ENCODE data around the gene BABAM1.

BABAM1 gene

DNA sequence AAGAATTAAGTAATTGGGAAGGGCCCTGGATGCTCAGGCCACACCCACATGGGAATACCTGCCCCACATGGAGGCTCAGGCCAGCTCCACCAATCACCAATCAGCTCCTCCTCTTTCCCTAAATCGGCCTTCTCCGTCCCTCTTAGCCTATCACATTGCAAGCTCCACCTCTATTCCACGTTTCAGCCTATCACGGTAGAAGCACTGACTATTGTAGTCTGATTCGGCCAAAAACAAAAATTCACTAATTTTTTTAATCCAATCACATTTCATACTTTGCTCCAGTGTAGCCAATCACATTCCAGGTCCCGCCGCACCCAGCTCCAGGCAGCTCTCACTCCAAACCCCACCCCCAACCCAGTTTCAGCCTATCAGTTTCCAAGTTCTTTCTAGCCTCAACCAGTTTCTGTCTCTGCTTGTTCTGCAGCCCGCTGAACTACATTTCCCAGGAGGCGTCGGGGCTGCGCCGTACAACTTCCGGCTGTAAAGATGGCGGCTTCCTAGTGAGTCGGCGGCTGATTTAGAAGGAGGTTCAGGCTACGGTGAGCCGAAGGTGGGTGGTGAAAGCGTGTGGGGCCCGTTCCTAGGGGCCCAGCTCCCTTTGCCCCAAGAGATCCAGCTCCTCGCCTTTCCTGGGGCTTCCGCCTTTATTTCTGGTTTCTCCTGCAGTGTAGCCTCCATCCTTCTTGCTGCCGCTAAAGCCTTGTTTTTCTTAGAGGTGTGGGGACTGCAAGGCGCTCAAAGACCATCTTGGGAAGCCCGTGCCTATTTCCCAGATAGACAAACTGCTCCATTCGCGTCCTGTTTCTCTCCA is at the start of gene BABAM1:
BABAM1 (plus strand) TSS at position 469 of the 814 bp plus-strand sequence. CDS start 1,364 bp downstream, outside the sequence.
- FAIRE-seq = peak; percentile 97

DNA sequence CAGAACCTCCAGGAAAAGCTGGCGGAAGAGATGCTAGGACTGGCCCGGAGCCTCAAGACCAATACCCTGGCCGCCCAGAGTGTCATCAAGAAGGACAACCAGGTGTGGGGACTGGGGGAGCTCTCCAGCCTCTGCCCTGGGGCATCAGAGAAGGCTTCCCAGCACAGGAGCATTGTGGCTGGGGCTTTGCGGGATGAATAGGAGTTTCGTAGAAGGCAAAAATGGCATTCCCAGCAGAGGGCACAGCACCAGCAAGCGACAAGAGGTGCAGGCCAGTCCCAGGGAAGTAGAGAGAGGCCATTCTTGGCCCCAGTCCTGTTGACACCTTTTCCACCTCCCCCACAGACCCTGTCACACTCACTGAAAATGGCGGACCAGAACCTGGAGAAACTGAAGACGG is 48.0 kb upstream of the BABAM1 start:
- FAIRE-seq = no peak

- no peak for FAIRE-seq
Observed at GRCh38 chr19:17220207-17220758, 47.0 kb upstream of the BABAM1 start.

GRCh38 chr19:17225053-17225452 is 42.2 kb upstream of the BABAM1 start:
- no peak for FAIRE-seq

DNA sequence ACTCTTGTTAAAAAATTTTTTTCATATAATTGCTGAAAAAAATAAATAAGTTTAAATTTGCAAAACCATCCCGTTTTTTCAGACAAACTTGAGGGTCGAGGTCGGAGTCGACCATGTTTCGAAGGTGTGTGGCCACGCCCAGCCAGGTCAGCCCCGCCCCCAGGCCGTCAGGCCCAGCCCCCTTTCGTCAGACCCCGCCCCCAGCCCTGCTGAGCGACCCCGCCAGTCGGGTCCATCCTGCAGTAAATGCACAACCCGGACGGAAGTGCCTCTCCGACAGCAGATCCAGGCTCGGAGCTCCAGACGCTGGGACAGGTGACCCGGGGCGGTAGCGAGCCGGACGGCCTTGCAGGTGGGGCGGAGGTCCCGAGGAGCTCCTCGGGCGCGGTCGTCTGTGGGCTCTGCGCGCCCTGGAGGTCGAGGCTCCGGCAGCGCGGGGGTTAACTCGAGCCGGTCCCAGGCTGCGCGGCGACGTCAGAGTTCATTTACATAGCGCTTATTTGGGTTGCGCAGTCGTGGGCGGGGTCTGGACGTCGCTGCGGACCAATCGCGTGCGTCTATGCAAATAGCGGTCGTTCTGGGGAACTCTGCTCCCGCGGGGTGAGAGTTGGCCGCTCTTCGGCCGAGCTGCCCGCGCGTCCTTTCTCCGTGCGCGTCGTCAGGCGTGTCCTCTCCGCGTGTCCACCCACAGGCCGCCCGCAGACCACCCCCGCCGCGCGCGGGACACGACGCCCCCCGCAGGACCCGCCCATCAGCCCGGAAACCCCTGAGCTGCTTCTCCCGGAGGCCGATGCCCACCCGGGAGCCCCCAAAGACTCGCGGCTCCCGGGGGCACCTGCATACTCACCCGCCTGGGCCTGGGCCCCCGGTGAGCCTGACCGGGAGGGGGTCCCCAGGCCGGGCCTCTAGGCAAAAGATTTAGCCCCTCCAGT is 41.0 kb upstream of the BABAM1 start, which contains the start of gene OCEL1:
OCEL1 (plus strand) TSS at position 225 of the 932 bp plus-strand sequence; CDS start at position 247, 22 bp downstream.
- no peak for FAIRE-seq

DNA sequence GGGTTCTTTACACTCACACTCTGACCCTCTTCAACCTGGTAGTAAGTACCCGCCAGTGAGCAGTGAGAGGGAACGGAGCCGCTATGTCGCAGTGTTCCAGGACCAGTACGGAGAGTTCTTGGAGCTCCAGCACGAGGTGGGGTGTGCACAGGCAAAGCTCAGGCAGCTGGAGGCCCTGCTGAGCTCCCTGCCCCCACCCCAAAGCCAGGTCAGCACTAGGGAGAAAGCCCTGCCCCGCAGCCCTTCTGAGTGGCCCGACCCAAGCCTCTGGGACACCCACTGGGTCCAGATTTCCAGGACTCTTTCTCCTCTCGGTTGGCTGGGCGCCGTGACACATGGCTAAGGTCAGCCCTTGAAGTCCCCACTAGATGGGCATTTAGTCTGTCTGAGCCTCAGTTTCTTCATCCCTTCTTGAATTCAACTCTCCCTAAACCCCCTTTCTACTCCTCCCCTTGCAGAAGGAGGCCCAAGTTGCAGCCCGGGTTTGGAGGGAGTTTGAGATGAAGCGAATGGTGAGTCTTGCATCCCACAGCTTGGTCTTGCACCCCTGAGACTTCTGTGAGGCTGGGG is 39.4 kb upstream of the BABAM1 start:
- FAIRE-seq = no peak

GRCh38 chr19:17229890-17230289 is 37.4 kb upstream of the BABAM1 start:
- no peak for FAIRE-seq

DNA sequence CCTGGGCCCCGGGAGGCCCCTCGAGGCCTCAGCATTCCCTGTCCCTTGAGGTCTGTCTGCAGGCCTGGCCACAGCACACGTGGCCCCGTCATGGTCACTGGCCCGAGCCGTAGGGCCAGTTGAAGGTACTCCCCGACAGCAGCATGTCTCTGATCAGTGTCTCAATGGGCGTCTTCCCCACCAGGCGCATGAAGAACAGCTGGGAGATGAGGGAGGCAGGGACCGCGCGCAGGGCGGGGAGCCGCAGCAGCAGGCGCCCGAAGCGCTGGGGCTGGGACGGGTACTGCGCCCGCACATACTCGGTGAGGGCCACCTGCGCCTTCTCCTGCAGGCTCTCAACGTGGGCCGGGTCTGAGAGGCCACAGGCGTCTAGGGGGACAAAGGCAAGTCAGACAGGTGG is 35.0 kb upstream of the BABAM1 start:
- FAIRE-seq = no peak

DNA sequence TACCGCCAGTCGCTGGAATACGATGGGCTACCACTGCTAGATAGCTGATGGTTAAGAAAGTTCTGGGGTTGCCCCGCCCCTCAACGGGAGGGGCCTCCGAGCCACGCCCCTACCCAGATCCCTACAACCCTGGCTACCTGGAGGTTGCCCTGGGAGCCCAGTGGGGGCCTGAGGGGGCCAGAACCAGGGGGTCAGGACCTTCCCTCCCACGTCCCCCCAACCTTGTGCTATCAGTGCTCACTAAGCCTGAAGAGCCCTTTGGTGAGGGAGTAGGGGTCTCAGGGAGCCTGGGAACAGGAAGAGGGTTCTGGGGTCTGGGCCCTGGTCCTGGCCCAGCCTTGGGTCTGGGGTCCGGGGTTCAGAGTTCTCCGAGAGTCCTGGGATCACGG is 32.3 kb upstream of the BABAM1 start:
- FAIRE-seq = no peak

DNA sequence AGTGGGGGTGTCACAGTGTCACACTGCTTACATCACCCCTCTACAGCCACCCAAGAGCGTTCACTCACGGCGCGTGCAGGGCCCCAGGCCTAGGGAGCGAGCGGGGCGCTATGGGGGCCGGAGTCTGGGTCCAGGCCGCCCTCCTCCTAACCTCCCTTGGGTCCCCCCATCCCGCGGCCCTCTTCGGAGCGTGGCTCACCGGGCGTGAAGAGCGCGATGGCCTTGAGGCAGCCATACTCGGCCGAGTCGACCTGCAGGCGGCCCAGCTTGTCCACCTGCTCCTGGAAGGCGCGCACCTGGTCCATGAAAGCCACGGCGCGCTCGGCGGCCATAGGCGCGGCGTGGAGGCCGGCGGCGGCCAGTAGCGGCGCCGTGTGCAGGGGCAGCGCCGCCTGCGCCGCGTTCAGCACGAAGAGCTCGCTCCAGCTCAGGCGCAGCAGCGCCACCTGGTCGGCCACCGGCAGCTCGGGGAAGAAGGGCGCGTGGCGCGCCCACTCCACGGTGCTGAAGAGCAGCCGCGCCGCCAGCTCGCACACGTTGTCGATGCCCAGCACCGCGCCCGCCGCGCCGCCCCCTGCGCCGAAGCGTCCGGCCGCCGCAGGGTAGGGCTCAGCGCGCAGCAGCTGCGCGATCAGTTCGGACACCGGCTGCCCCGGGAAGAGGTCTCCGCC is 31.8 kb upstream of the BABAM1 start:
- no peak for FAIRE-seq

GRCh38 chr19:17235971-17236777 is 31.1 kb upstream of the BABAM1 start:
- no peak for FAIRE-seq

- no peak for FAIRE-seq
Observed at GRCh38 chr19:17236811-17237543, 30.3 kb upstream of the BABAM1 start.

- no peak for FAIRE-seq
Observed at GRCh38 chr19:17237747-17238706, 29.2 kb upstream of the BABAM1 start.

- no peak for FAIRE-seq
Observed at GRCh38 chr19:17240062-17240752, 27.0 kb upstream of the BABAM1 start.

GRCh38 chr19:17240826-17241399 is 26.3 kb upstream of the BABAM1 start:
- no peak for FAIRE-seq

GRCh38 chr19:17242431-17243208 is 24.6 kb upstream of the BABAM1 start:
- no peak for FAIRE-seq

DNA sequence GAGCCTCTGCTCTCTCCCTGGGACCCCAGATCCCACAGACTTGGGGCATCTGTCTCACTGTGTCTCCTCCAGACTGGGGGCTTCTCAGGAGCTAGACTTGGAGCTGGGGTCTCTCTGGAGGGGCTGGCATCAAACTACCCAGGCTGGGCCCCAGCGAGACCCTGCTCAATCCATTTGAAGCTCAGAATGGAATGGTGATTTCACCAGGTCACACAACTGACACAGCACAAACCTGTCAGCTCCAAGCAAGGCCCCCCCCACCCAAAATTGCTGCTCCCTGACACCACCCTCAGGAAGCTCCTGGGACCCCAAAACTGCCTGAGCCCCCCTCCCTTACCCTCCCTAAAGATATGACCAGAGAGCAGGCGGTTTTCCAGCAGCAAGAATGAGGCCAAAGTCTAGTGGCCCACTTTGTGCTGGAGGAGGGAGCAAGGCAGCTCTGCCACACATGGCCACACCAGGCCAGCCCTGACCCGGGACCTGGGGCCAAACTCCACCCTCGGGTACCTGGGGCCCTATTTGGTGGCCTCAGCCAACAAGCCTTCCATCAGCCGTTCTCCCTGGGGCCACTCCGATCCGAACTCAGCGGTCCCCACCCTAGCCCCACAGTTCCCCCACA is 23.9 kb upstream of the BABAM1 start:
- no peak for FAIRE-seq

Data from colon (tissue), 2 donors.